Measurements from ENCODE around the gene MYADM. TPM values are rescaled to one million over a fixed set of nuclear protein-coding genes. Genes with fewer than 3 reads are reported as not detected.
"Not testable (repeated sequence)": the region's sequence is repeated elsewhere in the genome, so short reads cannot be mapped to it uniquely, and the experiment has no call there.

MYADM gene
- total and polyA plus RNA-seq, 9 donors: 21.9 to 234 (median 218) TPM

DNA sequence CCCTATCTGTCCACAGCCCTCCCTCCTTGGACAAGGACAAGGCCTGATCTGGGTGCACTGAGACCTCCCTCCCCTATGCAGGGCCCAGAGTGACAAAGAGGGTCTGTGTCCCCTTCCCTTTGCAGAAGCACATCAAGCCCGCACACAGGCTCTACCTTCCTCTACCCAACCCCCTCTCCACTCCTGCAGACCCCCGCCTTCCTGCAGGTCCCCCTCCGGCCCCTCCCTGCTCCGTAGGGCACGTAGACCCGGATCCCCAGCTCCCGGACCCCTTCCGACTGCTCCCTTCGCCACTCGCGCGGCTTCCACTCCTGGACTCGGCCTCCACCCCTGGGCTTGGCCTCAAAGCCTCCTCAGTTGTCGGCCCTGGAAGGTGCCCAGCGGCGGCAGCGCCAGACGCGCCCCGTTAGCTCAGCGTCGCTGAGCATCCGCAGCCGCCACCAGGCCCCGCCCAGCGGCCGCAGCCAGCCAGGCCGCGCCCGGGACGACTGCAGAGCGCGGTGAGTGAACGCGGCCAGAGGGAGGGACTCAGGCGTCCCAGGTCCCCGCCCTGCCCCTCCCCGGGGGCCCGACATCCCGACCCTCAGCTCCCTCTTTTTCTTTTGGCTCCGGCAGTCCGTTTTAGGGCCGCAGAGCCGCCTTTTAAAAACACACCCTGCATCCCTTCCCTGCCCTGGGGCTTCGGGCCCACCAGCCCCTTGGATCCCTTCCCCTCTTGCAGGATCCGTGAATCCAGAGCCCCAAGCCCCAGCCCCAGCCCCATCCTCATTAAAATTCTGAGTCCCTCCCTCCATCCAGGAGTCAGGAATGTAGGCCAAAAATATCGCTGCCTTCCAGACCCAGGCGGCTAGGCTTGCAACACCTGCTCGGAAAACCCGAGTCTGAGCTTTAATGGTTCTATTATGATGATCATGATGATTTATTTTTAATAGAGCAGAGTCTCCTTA, 1.5 kb upstream of the MYADM start:
- H3K27ac ChIP-seq (ENCODE audit: low read length): peak overlapping the region; percentile 100
- peaks cover 31% of the 10 kb centered on the region for H3K4me1 ChIP-seq (ENCODE audit: control insufficient read depth, insufficient read depth, low read length)
- under 1% methylated on average over 41 of the region's 50 CpGs for WGBS (ENCODE audit: insufficient coverage)
- H3K27me3 ChIP-seq (ENCODE audit: control insufficient read depth, insufficient read depth, low read length): no peaks in the 10 kb centered on the region
- H3K36me3 ChIP-seq (ENCODE audit: control insufficient read depth, insufficient read depth, low read length): peaks cover 7% of the 10 kb centered on the region
- DNase-seq: peak; percentile 95
- H3K9me3 ChIP-seq (replicated peaks; ENCODE audit: control insufficient read depth, low read depth, low read length): no peaks in the 10 kb centered on the region
- peak overlapping the region; percentile 61 for H3K4me3 ChIP-seq (ENCODE audit: low read length)

DNA sequence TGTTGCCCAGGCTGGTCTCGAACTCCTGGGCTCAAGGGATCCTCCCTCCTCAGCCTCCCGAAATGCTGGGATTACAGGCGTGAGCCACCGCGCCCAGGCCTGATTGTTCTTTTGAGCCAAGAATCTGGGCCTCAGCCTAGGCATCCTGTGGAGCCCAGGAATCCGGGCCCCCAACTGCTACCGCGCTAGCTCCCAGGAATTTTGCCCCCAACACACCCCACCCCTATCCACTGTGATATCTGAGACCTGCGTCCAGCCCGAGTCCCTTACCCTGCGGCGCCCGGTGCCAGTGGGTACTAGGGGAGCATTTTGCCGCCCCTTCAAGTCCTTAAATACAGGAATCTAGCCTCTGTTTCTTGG, 838 bp upstream of the MYADM start:
- peaks cover 36% of the 10 kb centered on the region for H3K4me1 ChIP-seq (ENCODE audit: control insufficient read depth, insufficient read depth, low read length)
- DNase-seq: peak; percentile 70

DNA sequence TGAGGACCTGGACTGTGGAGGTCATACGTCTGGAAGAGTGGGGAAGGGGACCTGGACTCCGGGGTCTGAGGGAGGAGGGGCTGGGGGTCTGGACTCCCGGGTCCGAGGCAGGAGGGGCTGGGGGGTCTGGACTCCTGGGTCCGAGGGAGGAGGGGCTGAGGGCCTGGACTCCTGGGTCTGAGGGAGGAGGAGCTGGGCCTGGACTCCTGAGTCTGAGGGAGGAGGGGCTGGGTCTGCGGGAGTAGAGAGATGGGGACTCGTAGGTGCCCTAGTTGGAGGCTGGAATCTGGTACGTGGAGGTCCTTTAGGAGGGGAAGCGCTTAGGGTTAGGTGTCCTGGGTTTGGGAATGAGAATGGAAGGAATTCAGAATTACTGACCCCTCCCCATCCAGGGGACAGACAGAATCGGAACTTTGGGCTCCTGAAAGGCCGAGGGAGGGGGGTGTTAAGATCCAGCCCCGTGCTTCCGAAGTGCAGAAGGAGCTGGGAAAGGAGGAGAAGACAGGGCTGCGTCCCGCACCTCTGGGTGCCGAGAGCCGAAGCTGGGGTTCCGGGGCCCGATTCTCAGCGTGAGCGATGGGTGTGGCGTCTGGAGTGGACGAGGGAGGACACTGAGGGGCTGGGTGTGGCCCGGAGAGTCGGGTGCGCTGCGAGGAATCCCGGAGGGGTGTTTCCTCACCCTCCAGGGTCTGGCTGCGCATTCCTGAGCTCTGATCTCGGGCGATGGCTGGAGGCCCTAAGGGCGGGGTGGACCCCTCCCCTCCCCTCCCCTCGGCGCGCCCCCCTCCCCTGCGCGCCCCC, 608 bp downstream of the MYADM start:
- H3K4me1 ChIP-seq (ENCODE audit: control insufficient read depth, insufficient read depth, low read length): peaks cover 46% of the 10 kb centered on the region
- peak; percentile 78 for DNase-seq
- WGBS (ENCODE audit: insufficient coverage): under 1% methylated on average over 29 of the region's 37 CpGs

More for the DNA sequence above, 838 bp upstream of the MYADM start:
- H3K9me3 ChIP-seq (replicated peaks; ENCODE audit: control insufficient read depth, low read depth, low read length): no peaks in the 10 kb centered on the region
- H3K36me3 ChIP-seq (ENCODE audit: control insufficient read depth, insufficient read depth, low read length): peaks cover 14% of the 10 kb centered on the region
- peak overlapping the region; percentile 61 for H3K4me3 ChIP-seq (ENCODE audit: low read length)
- H3K27ac ChIP-seq (ENCODE audit: low read length): peak overlapping the region; percentile 100
- 7% methylated on average over 12 of the region's 14 CpGs for WGBS (ENCODE audit: insufficient coverage)
- H3K27me3 ChIP-seq (ENCODE audit: control insufficient read depth, insufficient read depth, low read length): no peaks in the 10 kb centered on the region

DNA sequence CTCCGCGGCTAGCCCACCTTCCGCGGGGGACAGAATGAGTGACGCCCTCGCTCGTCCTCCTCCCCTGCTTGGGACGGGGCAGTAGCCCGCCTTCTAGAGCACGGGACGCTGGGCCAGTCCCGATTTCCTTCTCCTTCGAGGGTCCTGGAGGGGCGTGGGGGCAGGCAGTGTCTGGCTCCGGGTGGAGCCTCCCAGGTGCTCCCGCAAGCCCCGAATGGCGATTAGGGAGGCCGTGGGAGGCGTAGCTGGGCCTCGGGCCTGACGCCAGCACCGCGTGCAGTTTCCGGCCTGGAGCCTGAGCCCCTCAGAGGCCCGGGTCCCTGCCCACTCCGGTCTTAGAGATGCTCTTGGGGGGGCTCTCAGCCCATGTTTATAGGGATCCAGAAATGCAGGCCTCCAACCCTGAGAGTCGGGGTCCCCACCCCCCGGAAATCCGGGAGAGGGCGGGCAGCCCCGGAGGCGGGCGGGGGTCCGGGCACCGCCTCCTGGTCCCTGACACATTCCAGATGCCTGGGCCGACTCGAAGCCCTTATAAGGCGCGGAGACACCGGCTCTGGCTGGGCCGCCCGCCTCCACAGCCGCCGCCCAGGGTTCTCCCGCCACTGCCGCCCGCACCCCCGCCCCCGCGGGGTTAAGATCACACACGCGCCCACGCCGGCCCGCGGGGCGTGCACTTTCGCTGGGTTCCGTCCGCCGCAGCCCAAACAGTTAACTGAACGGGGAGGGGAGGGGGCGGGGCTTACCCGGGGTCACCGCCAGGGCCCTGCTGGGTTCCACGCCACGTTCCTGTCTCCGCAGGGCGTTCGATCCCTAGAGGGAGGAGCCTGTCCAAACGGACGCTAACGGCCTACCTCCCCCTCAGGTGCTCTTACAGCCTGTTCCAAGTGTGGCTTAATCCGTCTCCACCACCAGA, 1.5 kb downstream of the MYADM start:
- H3K9me3 ChIP-seq (replicated peaks; ENCODE audit: control insufficient read depth, low read depth, low read length): no peaks in the 10 kb centered on the region
- peak; percentile 95 for DNase-seq
- peaks cover 53% of the 10 kb centered on the region for H3K4me1 ChIP-seq (ENCODE audit: control insufficient read depth, insufficient read depth, low read length)
- peak overlapping the region; percentile 96 for H3K27ac ChIP-seq (ENCODE audit: low read length)
- no peaks in the 10 kb centered on the region for H3K27me3 ChIP-seq (ENCODE audit: control insufficient read depth, insufficient read depth, low read length)
- peak overlapping the region; percentile 66 for H3K4me3 ChIP-seq (ENCODE audit: low read length)
- H3K36me3 ChIP-seq (ENCODE audit: control insufficient read depth, insufficient read depth, low read length): peaks cover 33% of the 10 kb centered on the region
- 0% methylated on average over 58 of the region's 75 CpGs for WGBS (ENCODE audit: insufficient coverage)

More for the DNA sequence above, 608 bp downstream of the MYADM start:
- H3K4me3 ChIP-seq (ENCODE audit: low read length): peak overlapping the region; percentile 66
- no peaks in the 10 kb centered on the region for H3K27me3 ChIP-seq (ENCODE audit: control insufficient read depth, insufficient read depth, low read length)
- peaks cover 25% of the 10 kb centered on the region for H3K36me3 ChIP-seq (ENCODE audit: control insufficient read depth, insufficient read depth, low read length)
- H3K9me3 ChIP-seq (replicated peaks; ENCODE audit: control insufficient read depth, low read depth, low read length): no peaks in the 10 kb centered on the region
- H3K27ac ChIP-seq (ENCODE audit: low read length): peak overlapping the region; percentile 96

DNA sequence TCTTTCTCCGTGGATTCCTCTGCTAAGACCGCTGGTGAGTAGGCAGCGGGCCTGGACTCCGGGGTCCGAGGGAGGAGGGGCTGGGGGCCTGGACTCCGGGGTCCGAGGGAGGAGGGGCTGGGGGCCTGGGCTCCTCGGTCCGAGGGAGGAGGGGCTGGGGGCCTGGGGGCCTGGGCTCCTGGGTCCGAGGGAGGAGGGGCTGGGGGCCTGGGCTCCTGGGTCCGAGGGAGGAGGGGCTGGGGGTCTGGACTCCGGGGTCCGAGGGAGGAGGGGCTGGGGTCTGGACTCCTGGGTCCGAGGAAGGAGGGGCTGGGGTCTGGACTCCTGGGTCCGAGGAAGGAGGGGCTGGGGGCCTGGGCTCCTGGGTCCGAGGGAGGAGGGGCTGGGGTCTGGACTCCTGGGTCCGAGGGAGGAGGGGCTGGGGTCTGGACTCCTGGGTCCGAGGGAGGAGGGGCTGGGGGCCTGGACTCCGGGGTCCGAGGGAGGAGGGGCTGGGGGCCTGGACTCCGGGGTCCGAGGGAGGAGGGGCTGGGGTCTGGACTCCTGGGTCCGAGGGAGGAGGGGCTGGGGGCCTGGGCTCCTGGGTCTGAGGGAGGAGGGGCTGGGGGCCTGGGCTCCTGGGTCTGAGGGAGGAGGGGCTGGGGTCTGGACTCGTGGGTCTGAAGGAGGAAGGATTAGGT, 2.3 kb downstream of the MYADM start:
- H3K27me3 ChIP-seq (ENCODE audit: control insufficient read depth, insufficient read depth, low read length); DNase-seq; H3K9me3 ChIP-seq (replicated peaks; ENCODE audit: control insufficient read depth, low read depth, low read length): not testable (repeated sequence)
- WGBS (ENCODE audit: insufficient coverage): 0% methylated on average over 3 of the region's 24 CpGs
- H3K27ac ChIP-seq (ENCODE audit: low read length): peak overlapping the region; percentile 96
- H3K4me3 ChIP-seq (ENCODE audit: low read length): peak overlapping the region; percentile 66
- peaks cover 41% of the 10 kb centered on the region for H3K36me3 ChIP-seq (ENCODE audit: control insufficient read depth, insufficient read depth, low read length)
- peaks cover 61% of the 10 kb centered on the region for H3K4me1 ChIP-seq (ENCODE audit: control insufficient read depth, insufficient read depth, low read length)

DNA sequence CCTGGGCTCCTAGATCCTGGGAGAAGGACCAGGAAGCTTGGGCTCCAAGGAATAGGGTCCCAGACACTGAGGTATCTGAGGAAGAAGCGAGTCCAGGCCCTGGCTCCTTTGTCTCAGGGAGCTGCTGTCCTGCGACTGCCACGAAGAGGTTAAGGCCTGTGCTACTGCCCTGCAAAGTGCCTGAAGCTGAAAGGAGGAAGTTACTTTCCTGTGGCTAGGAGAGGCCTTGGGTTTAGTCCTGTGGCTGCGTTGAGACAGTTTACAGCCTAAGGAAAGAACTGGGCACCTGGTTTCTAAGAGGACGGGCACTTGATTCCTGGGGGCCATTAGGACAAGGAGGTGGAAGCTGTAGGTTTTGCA, 2.8 kb downstream of the MYADM start:
- no peaks in the 10 kb centered on the region for H3K9me3 ChIP-seq (replicated peaks; ENCODE audit: control insufficient read depth, low read depth, low read length)
- peaks cover 46% of the 10 kb centered on the region for H3K36me3 ChIP-seq (ENCODE audit: control insufficient read depth, insufficient read depth, low read length)
- peaks cover 57% of the 10 kb centered on the region for H3K4me1 ChIP-seq (ENCODE audit: control insufficient read depth, insufficient read depth, low read length)
- H3K4me3 ChIP-seq (ENCODE audit: low read length): peak overlapping the region; percentile 29
- DNase-seq: peak; percentile 63
- no peaks in the 10 kb centered on the region for H3K27me3 ChIP-seq (ENCODE audit: control insufficient read depth, insufficient read depth, low read length)
- WGBS (ENCODE audit: insufficient coverage): 14% methylated on average over 5 of the region's 5 CpGs
- peak overlapping the region; percentile 62 for H3K27ac ChIP-seq (ENCODE audit: low read length)

- peaks cover 51% of the 10 kb centered on the region for H3K4me1 ChIP-seq (ENCODE audit: control insufficient read depth, insufficient read depth, low read length)
- 50% methylated on average over 6 of the region's 7 CpGs for WGBS (ENCODE audit: insufficient coverage)
- no peaks in the 10 kb centered on the region for H3K27me3 ChIP-seq (ENCODE audit: control insufficient read depth, insufficient read depth, low read length)
- peak overlapping the region; percentile 13 for H3K27ac ChIP-seq (ENCODE audit: low read length)
- H3K4me3 ChIP-seq (ENCODE audit: low read length): peak overlapping the region; percentile 6
- peak; percentile 48 for DNase-seq
- H3K36me3 ChIP-seq (ENCODE audit: control insufficient read depth, insufficient read depth, low read length): peaks cover 54% of the 10 kb centered on the region
- no peaks in the 10 kb centered on the region for H3K9me3 ChIP-seq (replicated peaks; ENCODE audit: control insufficient read depth, low read depth, low read length)
Measured at GRCh38 chr19:53871454-53871853, 3.8 kb downstream of the MYADM start.

DNA sequence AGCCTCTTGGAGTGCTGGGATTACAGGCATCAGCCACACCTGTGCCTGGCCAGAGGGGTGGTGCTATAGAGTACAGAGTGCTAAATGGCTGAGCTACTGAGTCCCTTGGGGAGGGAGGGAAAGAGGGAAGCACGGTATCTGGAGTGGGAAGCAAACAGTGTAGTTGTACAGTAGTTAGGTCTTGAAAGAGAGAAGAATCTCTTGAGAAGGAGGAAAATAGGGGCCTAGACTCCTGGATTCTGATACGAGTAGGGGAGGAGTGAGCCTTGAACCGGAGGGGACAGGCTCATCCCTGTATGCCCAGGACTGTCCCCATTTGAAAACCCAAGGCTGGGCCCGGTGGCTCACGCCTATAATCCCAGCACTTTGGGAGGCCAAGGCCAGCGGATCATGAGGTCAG, 5.1 kb downstream of the MYADM start:
- H3K27me3 ChIP-seq (ENCODE audit: control insufficient read depth, insufficient read depth, low read length): no peaks in the 10 kb centered on the region
- peaks cover 50% of the 10 kb centered on the region for H3K4me1 ChIP-seq (ENCODE audit: control insufficient read depth, insufficient read depth, low read length)
- WGBS (ENCODE audit: insufficient coverage): 68% methylated on average over 6 of the region's 6 CpGs
- DNase-seq: peak; percentile 22
- H3K4me3 ChIP-seq (ENCODE audit: low read length): no peak overlapping the region
- peaks cover 63% of the 10 kb centered on the region for H3K36me3 ChIP-seq (ENCODE audit: control insufficient read depth, insufficient read depth, low read length)
- peak overlapping the region; percentile 1 for H3K27ac ChIP-seq (ENCODE audit: low read length)
- H3K9me3 ChIP-seq (replicated peaks; ENCODE audit: control insufficient read depth, low read depth, low read length): no peaks in the 10 kb centered on the region
